HG03196 (cell line): ENCODE results near the gene LEFTY2.
"Not testable (repeated sequence)": the region's sequence is repeated elsewhere in the genome, so short reads cannot be mapped to it uniquely, and the experiment has no call there.

Experiments
- ATAC-seq: cut with Tn5 transposase; IDR thresholded peaks from one replicate; pipeline ENCODE4 v1.9.1; 2021; ENCODE audit not compliant: unreplicated experiment

Gene LEFTY2

DNA sequence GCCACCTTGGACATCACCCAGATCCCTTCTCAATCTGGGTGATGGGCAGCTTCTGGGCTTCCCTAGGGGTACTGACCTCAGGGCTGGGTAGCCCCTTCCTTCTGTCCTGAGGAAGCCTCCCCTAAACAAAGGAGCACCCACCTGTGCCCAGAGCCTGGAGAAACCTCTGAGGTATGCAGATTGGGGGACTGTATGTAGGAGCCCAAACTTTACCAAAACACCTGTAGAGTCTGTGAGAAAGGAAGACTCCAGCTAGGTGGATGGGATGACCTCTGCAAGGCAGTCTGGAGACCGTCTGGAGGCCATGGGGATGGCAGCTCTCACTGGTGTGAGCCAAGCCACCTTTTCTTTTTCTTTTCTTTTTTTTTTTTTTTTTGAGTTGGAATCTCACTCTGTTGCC lies 13.7 kb upstream of the LEFTY2 start:
- no peak for ATAC-seq

DNA sequence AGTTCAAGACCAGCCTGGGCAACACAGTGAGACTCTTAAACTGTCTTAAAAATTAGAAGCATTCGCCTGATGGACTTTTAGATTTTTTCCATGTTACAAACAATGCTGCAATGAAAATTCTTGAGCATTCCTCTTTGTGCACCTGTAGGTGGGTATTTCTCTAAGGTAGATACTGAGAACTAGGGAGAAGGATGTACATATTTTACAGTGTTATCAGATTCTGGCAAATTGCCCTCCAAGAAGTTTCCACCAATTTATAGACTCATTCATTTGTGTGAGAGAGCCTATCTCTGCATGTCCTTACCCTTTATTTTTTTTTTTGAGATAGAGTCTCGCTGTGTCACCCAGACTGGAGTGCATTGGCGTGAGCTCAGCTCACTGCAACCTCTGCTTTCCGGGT lies 12.3 kb upstream of the LEFTY2 start:
- ATAC-seq: no peak

DNA sequence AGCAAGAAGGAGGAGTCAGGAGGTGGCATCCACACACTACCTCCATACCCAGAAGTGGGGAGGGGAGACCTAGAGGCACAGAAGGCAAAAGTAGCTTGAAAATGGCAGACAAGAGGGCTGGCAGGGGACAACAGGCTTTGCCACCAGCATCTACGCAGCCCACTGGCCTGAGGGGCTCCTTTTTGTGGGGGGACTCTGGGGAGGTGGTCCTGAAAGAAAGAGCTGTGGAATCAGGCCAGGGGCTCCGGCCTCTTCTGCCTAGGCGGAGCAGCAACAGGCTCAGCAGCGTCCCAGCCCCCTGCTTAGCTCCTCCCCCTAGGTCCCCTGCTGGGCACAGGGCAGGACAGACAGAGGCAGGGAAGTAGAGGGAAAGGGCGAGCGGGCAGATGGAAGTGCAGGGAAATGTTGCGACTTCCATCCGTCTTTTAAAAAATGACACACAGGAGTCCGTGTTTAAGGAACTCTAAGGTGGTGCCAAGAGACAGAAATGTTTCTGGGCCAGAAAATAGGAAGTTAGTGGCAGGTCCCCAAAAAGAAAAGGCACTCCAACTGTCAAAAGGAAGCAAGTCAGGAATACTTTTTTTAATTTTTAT lies 10.0 kb upstream of the LEFTY2 start:
- ATAC-seq: no peak

DNA sequence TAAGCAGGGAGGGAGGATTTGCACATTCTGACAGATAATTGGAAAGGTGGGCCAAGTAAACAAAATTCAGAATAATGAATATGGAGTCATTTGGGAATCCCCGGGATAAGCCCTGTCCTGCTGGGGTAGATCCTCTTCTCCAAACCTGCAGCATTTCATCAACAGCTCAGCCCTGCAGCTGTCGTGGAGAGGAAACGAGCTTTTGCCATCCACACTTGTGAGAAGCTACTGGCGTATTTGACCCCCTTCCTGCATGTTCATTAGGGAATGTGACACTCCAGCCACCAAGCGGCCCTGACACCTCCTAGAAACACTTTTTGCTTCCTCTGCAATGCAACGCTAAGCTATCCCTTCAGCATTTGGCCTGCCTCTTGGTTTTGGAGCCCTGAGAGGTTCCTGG lies 8.0 kb upstream of the LEFTY2 start:
- no peak for ATAC-seq

- no peak for ATAC-seq
Observed at GRCh38 chr1:225946803-225947202, 5.8 kb upstream of the LEFTY2 start.

- no peak for ATAC-seq
Observed at GRCh38 chr1:225946082-225946620, 5.1 kb upstream of the LEFTY2 start.

GRCh38 chr1:225945564-225945963 lies 4.5 kb upstream of the LEFTY2 start:
- no peak for ATAC-seq

GRCh38 chr1:225944951-225945350 lies 3.9 kb upstream of the LEFTY2 start:
- no peak for ATAC-seq

GRCh38 chr1:225944387-225944786 lies 3.4 kb upstream of the LEFTY2 start:
- no peak for ATAC-seq

DNA sequence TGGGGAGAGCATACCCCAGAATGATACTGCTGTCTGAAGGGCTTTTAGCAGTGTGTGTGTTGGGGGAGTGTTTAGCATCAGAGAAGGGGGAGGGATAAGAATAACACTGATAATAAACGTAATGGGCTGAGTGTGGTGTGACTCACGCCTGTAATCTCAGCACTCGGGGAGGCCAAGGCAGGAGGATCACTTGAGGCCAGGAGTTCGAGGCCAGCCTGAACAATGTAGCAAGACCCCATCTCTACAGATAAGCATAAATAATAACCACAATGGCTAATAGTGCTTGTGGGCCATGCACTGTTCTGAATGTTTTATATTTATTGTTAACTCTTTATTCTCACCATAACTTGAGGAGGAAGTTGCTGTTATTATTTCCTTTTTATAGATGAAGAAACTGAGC lies 2.6 kb upstream of the LEFTY2 start:
- no peak for ATAC-seq

GRCh38 chr1:225942574-225942973 lies 1.6 kb upstream of the LEFTY2 start:
- peak; percentile 77 for ATAC-seq

DNA sequence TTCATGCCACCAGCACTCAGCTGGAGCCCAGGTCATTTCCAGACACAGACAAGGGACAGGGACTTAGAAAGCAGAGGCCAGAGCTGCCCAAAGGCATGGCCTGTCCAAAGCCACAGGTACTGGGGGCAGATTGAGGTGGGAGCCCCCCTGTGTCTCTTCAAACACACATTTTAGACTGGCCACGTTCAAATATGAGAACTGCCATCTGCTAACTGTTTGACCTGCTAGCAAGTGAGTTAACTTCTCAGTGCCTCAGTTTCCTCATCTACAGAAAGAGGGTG lies 862 bp upstream of the LEFTY2 start:
- ATAC-seq: no peak

DNA sequence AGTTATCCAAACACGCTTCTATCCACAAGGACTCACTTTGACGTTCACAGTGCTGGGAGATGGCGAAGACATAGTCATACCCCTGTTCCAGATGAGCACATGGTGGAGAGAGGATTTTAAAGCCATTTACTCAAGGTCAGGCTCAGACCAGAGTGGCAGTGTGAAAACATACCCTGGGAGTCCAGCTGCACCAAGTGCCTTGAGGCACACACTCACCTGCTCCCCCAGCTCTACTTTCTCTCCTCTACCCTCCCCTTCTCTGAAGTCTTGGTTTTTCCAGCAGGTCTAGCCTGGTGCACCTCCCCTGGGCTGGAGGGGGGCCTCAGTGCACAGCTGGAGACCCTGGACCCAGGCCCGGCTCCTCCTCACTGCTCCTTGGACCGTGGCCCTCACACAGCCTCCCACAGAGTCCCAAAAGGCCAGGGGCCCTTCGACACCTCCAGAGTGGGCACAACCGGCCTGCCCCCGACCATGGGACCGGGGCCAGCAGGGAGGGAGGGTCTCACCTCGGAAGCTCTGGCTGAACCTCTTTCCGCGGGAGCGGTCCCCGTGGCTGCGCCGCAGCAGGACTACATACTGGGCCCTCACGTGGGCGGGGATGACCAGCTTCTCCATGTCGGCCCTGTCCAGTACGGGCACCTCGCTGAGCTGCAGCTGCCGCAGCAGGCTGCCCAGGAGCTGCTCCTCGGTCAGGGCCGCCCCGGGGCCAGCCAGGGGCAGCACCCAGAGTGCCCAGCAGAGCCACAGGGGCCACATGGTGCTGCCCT lies 452 bp downstream of the LEFTY2 start:
- ATAC-seq: no peak

- not testable (repeated sequence) for ATAC-seq
Observed at GRCh38 chr1:225939939-225940310, 1.1 kb downstream of the LEFTY2 start.

- not testable (repeated sequence) for ATAC-seq
Observed at GRCh38 chr1:225939097-225939938, 1.7 kb downstream of the LEFTY2 start.

- ATAC-seq: no peak
Observed at GRCh38 chr1:225937048-225937968, 3.7 kb downstream of the LEFTY2 start.

DNA sequence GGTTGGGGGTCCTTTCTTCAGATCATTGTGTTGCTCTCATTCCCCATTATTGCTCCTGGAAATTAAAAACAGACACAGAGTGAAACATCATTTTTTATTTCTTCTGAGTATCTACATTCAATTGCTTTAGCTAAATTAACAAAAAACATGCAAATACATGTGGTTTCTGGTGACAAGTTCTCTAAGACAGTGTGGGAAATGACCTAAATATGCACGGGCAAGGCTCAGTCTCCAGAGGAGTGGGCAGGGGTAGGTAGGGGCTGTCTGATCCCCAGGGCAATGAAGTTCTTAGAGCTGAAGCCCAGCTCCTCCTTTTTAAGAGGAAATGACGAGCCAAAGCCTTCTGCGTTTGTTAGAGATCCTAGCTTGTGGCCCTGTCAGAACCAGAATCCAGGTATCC lies 4.5 kb downstream of the LEFTY2 start:
- ATAC-seq: no peak

DNA sequence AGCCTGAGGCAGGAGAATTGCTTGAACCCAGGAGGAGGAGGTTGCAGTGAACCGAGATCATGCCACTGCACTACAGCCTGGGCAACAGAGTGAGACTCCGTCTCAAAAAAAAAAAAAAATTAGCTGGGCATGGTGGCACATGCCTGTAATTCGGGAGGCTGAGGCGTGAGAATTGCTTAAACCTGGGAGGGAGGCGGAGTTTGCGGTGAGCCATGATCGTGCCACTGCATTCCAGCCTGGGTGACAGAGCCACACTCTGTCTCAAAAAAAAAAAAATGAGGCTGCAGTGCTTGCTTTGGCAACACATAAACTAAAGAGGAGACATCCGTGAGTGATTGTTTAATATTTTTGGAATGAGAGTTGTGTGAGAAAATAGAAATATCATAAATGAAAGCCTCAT lies 4.9 kb downstream of the LEFTY2 start:
- not testable (repeated sequence) for ATAC-seq

DNA sequence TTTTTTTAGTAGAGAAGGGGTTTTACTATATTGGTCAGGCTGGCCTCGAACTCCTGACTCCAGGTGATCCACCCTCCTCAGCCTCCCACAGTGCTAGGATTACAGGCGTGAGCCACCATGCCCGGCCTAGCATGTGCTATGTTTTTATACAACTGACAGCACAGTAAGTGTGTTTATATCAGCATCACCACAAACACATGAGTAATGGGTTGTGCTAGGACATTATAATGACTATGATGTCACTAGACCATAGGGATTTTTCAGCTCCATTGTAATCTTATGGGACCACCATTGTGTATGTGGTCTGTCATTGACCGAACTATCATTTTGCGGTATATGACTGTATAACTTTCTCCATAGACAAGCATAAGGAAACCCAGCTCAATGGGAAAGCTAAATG lies 6.3 kb downstream of the LEFTY2 start:
- no peak for ATAC-seq

GRCh38 chr1:225933072-225933471 lies 7.9 kb downstream of the LEFTY2 start:
- no peak for ATAC-seq
